ENCODE results near the gene C3orf22.

The C3orf22 gene

GRCh38 chr3:126530171-126531050 lies 28.3 kb downstream of the C3orf22 start:
- H3K4me3 ChIP-seq (ENCODE audit: low read depth, low read length): no peak overlapping the region
- no peak for TF ChIP-seq CTCF (IDR thresholded peaks at IDR 0.05; ENCODE audit: low read depth, low read length)

- no peak for TF ChIP-seq CTCF (IDR thresholded peaks at IDR 0.05; ENCODE audit: low read depth, low read length)
- no peak overlapping the region for H3K4me3 ChIP-seq (ENCODE audit: low read depth, low read length)
Observed at GRCh38 chr3:126529585-126530170, 29.1 kb downstream of the C3orf22 start.

DNA sequence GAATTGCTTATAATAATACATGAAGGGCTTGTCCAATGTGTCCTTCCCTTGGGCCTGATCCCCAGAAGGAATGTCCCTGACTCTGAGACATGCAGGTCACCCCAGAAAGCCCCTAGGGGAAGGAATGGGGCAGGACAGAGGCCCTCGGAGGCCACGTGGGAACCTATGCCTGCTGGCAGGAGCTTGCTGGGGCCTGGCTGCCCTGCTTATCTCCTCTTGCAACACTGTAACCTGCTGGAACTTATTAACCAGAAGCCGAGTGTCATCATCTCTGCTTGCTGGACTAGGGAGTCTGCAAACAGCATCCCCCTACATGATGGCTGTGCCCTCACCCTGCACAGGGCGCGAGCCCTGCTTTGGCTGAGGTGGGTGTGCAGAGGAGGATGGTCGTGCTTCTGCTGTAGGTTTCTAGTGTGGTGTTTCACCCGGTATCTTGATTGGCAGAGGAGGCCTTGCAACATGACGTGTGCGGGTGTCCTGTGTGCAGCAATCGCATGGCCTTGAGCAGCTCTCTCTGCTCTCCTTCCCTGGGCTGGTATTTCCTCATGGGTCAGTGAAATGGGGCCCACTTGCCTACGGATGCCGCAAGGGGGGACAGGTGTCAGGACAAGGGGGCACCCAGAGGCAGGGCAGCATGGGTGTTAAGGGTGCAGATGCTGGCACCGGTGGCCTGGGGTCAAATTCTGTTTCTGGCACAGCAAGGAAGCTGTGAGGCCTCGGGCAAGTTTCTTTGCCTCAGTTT lies 29.8 kb downstream of the C3orf22 start:
- TF ChIP-seq CTCF (IDR thresholded peaks at IDR 0.05; ENCODE audit: low read depth, low read length): no peak
- H3K4me3 ChIP-seq (ENCODE audit: low read depth, low read length): no peak overlapping the region

GRCh38 chr3:126528419-126528799 lies 30.3 kb downstream of the C3orf22 start:
- no peak for TF ChIP-seq CTCF (IDR thresholded peaks at IDR 0.05; ENCODE audit: low read depth, low read length)

GRCh38 chr3:126527455-126528211 lies 31.1 kb downstream of the C3orf22 start:
- TF ChIP-seq CTCF (IDR thresholded peaks at IDR 0.05; ENCODE audit: low read depth, low read length): no peak
- no peak overlapping the region for H3K4me3 ChIP-seq (ENCODE audit: low read depth, low read length)

More at GRCh38 chr3:126528419-126528799, 30.3 kb downstream of the C3orf22 start:
- H3K4me3 ChIP-seq (ENCODE audit: low read depth, low read length): no peak overlapping the region

GRCh38 chr3:126527006-126527405 lies 31.7 kb downstream of the C3orf22 start:
- no peak for TF ChIP-seq CTCF (IDR thresholded peaks at IDR 0.05; ENCODE audit: low read depth, low read length)
- H3K4me3 ChIP-seq (ENCODE audit: low read depth, low read length): no peak overlapping the region
